SK-N-MC (cell line): Measurements from ENCODE around the gene RAD1.

Source experiments
- EZH2 ChIP-seq: fragments of 200-600 bp; sonication (generic); IDR thresholded peaks from one replicate; pipeline ENCODE4 v1.6.1; 2017; ENCODE audit warnings: antibody characterized with exemption
- POLR2AphosphoS5 ChIP-seq: IDR thresholded peaks from 2 replicates; pipeline ENCODE4 v1.6.1; 2012; ENCODE audit warnings: mild to moderate bottlenecking, low read depth, low read length, borderline replicate concordance

- TF ChIP-seq EZH2 = no peak
- TF ChIP-seq POLR2AphosphoS5 = no peak
Observed at GRCh38 chr5:34915856-34916192, 520 bp upstream of the RAD1 start.
